GM19463 (cell line): ENCODE results near the gene TRAPPC1.

Experiments
- ATAC-seq: cut with Tn5 transposase; IDR thresholded peaks from one replicate; pipeline ENCODE4 v1.9.1; 2021; ENCODE audit warnings: mild to moderate bottlenecking, moderate library complexity; ENCODE audit not compliant: unreplicated experiment

TRAPPC1 gene

GRCh38 chr17:7903154-7904103 lies 28.3 kb downstream of the TRAPPC1 start:
- no peak for ATAC-seq

GRCh38 chr17:7897773-7898172 lies 34.0 kb downstream of the TRAPPC1 start:
- no peak for ATAC-seq

GRCh38 chr17:7897090-7897489 lies 34.7 kb downstream of the TRAPPC1 start:
- ATAC-seq, result no peak

- ATAC-seq, result no peak
Measured at GRCh38 chr17:7894866-7895265, 36.9 kb downstream of the TRAPPC1 start.

GRCh38 chr17:7894226-7894625 lies 37.5 kb downstream of the TRAPPC1 start:
- ATAC-seq, result no peak

GRCh38 chr17:7893187-7893880 lies 38.4 kb downstream of the TRAPPC1 start:
- ATAC-seq, result no peak

GRCh38 chr17:7889166-7889955 lies 42.4 kb downstream of the TRAPPC1 start:
- no peak for ATAC-seq

- no peak for ATAC-seq
Measured at GRCh38 chr17:7888184-7888920, 43.4 kb downstream of the TRAPPC1 start, which contains the start of gene CHD3. Gene CHD3 (plus strand): TSS chr17:7888789. CDS start chr17:7889001, 212 bp downstream.

- peak; percentile 52 for ATAC-seq
Measured at GRCh38 chr17:7887482-7888183, 44.1 kb downstream of the TRAPPC1 start.

- ATAC-seq, result no peak
Measured at GRCh38 chr17:7887038-7887481, 44.7 kb downstream of the TRAPPC1 start.

- ATAC-seq, result no peak
Measured at GRCh38 chr17:7886227-7887037, 45.3 kb downstream of the TRAPPC1 start.

GRCh38 chr17:7885367-7886226 lies 46.1 kb downstream of the TRAPPC1 start:
- ATAC-seq, result no peak

GRCh38 chr17:7884581-7885366 lies 47.0 kb downstream of the TRAPPC1 start:
- ATAC-seq, result no peak

- no peak for ATAC-seq
Measured at GRCh38 chr17:7883781-7884386, 47.9 kb downstream of the TRAPPC1 start.

- no peak for ATAC-seq
Measured at GRCh38 chr17:7882629-7883028, 49.1 kb downstream of the TRAPPC1 start.

GRCh38 chr17:7882068-7882467 lies 49.7 kb downstream of the TRAPPC1 start:
- no peak for ATAC-seq
